ENCODE measurements around the gene ENTPD7. TPM values are rescaled to one million over a fixed set of nuclear protein-coding genes. Genes with fewer than 3 reads are reported as not detected.
A peak's percentile ranks its signal among the peaks of the same experiment; 100 is the strongest.

ENTPD7 gene
- polyA plus RNA-seq, 4 donors: 7.3 to 48.8 (median 9.3) TPM

GRCh38 chr10:99685597-99685967 is 26.3 kb downstream of the ENTPD7 start:
- FAIRE-seq: no peak
- H3K27me3 ChIP-seq (ENCODE audit: control insufficient read depth in 3 of 3, insufficient read depth in 3 of 3, low read length in 3 of 3): no peaks in the 10 kb centered on the region
- WGBS, 3 donors: 64 to 78% (median 74%) methylated on average over 2 of the region's 2 CpGs
- no peak overlapping the region for H3K4me3 ChIP-seq (ENCODE audit: low read depth in 1 of 3, low read length in 3 of 3)
- no peaks in the 10 kb centered on the region for H3K4me1 ChIP-seq (ENCODE audit: control insufficient read depth in 3 of 3, insufficient read depth in 2 of 3, low read depth in 1 of 3, low read length in 2 of 3)
- no peaks in the 10 kb centered on the region for H3K9me3 ChIP-seq (ENCODE audit: control insufficient read depth in 2 of 2, insufficient read depth in 1 of 2, low read depth in 1 of 2, low read length in 1 of 2)
- peak overlapping the region in 1 of 3 donors; percentile 40 for H3K27ac ChIP-seq (ENCODE audit: low read depth in 1 of 3, low read length in 2 of 3)
- peak in 1 of 2 donors; percentile 14 for DNase-seq
- peaks cover 0 to 26% (median 12%) of the 10 kb centered on the region in 3 donors for H3K36me3 ChIP-seq (ENCODE audit: control insufficient read depth in 3 of 3, insufficient read depth in 2 of 3, low read depth in 1 of 3, low read length in 3 of 3)

- H3K36me3 ChIP-seq (ENCODE audit: control insufficient read depth in 3 of 3, insufficient read depth in 2 of 3, low read depth in 1 of 3, low read length in 3 of 3): peaks cover 0 to 28% (median 24%) of the 10 kb centered on the region in 3 donors
- FAIRE-seq (no peak), DNase-seq (no peak)
- H3K9me3 ChIP-seq (ENCODE audit: control insufficient read depth in 2 of 2, insufficient read depth in 1 of 2, low read depth in 1 of 2, low read length in 1 of 2): no peaks in the 10 kb centered on the region
- no peaks in the 10 kb centered on the region for H3K4me1 ChIP-seq (ENCODE audit: control insufficient read depth in 3 of 3, insufficient read depth in 2 of 3, low read depth in 1 of 3, low read length in 2 of 3)
- 93 to 100% (median 100%) methylated on average over 1 of the region's 1 CpG for WGBS, 3 donors
- H3K27me3 ChIP-seq (ENCODE audit: control insufficient read depth in 3 of 3, insufficient read depth in 3 of 3, low read length in 3 of 3): no peaks in the 10 kb centered on the region
- no peak overlapping the region for H3K27ac ChIP-seq (ENCODE audit: low read depth in 1 of 3, low read length in 2 of 3)
- H3K4me3 ChIP-seq (ENCODE audit: low read depth in 1 of 3, low read length in 3 of 3): no peak overlapping the region
Observed at GRCh38 chr10:99689461-99689860, 30.2 kb downstream of the ENTPD7 start.

DNA sequence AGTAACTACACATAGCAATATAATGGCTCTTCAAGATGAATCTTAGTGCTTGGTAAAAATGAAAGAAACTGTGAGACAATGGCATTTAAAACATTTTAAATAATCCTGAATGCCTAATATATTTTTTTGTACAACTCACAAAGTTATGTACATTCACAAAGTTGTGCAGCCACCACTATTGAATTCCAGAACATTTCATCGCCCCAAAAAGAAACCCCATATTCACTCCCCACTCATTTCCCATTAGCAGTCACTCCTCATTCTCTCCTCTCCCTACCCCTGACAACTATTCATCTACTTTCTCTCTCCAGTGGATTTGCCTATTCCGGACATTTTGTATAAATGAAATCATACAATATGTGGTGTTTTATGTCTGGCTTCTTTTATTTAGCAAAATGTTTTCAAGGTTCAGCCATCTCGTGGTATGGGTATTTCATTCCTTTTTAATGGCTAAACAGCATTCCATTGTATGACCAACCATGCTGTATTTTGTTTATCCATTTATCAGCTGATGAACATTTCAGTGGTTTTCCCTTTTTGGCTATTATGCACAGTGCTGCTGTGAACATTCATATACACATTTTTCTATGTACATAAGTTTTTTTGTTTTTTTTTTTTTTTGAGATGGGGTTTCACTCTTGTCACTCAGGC is 34.7 kb downstream of the ENTPD7 start:
- FAIRE-seq (no peak), DNase-seq (no peak)
- Histone ChIP-seq H3K4me1 (ENCODE audit: control insufficient read depth in 3 of 3, insufficient read depth in 2 of 3, low read depth in 1 of 3, low read length in 2 of 3) (no peaks in the 10 kb centered on the region), H3K36me3 (ENCODE audit: control insufficient read depth in 3 of 3, insufficient read depth in 2 of 3, low read depth in 1 of 3, low read length in 3 of 3) (peaks cover 10 to 39% (median 36%) of the 10 kb centered on the region in 3 donors), H3K27ac (ENCODE audit: low read depth in 1 of 3, low read length in 2 of 3) (no peak overlapping the region), H3K9me3 (ENCODE audit: control insufficient read depth in 2 of 2, insufficient read depth in 1 of 2, low read depth in 1 of 2, low read length in 1 of 2) (no peaks in the 10 kb centered on the region), H3K27me3 (ENCODE audit: control insufficient read depth in 3 of 3, insufficient read depth in 3 of 3, low read length in 3 of 3) (no peaks in the 10 kb centered on the region), H3K4me3 (ENCODE audit: low read depth in 1 of 3, low read length in 3 of 3) (no peak overlapping the region)
- 92 to 97% (median 96%) methylated on average over 3 of the region's 3 CpGs for WGBS, 3 donors

DNA sequence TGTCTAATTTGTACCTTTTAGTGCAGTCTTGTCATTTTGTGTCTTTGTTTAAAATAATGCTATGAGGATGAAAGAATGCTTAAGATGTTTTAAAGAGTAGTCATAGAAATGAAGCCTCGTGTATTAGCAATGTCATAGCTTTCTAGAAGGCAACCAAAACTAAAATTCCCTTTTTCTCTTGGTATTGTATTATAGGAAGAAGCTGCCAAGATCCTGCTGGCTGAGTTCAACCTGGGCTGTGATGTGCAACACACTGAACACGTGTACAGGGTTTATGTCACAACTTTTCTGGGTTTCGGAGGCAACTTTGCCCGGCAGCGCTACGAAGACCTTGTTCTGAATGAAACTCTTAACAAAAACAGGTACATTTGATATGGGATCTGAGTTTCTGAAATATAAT is 36.5 kb downstream of the ENTPD7 start:
- Histone ChIP-seq H3K27ac (ENCODE audit: low read depth in 1 of 3, low read length in 2 of 3) (no peak overlapping the region), H3K4me1 (ENCODE audit: control insufficient read depth in 3 of 3, insufficient read depth in 2 of 3, low read depth in 1 of 3, low read length in 2 of 3) (no peaks in the 10 kb centered on the region), H3K36me3 (ENCODE audit: control insufficient read depth in 3 of 3, insufficient read depth in 2 of 3, low read depth in 1 of 3, low read length in 3 of 3) (peaks cover 10 to 44% (median 42%) of the 10 kb centered on the region in 3 donors), H3K4me3 (ENCODE audit: low read depth in 1 of 3, low read length in 3 of 3) (no peak overlapping the region), H3K9me3 (ENCODE audit: control insufficient read depth in 2 of 2, insufficient read depth in 1 of 2, low read depth in 1 of 2, low read length in 1 of 2) (no peaks in the 10 kb centered on the region), H3K27me3 (ENCODE audit: control insufficient read depth in 3 of 3, insufficient read depth in 3 of 3, low read length in 3 of 3) (no peaks in the 10 kb centered on the region)
- WGBS, 3 donors: 93 to 95% (median 93%) methylated on average over 6 of the region's 6 CpGs
- no peak for FAIRE-seq
- no peak for DNase-seq

DNA sequence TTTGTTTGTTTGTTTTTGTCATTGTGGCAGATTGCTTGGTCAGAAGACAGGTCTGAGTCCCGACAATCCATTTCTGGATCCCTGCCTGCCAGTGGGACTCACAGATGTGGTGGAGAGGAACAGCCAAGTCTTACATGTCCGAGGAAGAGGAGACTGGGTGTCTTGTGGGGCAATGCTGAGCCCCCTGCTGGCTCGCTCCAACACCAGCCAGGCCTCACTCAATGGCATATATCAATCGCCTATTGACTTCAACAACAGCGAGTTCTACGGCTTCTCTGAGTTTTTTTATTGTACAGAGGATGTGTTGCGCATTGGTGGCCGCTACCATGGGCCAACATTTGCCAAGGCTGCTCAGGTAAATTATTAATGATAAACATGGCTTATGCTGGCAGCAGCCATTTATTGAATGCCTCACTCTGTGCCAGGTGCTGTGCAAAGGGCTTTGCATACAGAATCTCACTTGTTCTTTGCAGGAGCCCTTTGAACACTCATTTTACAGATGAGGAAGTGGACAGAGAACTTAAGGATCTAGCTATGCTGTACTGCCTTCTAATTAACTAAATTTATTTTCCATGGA is 39.3 kb downstream of the ENTPD7 start:
- DNase-seq: peak in 1 of 2 donors; percentile 66
- Histone ChIP-seq H3K4me1 (ENCODE audit: control insufficient read depth in 3 of 3, insufficient read depth in 2 of 3, low read depth in 1 of 3, low read length in 2 of 3) (no peaks in the 10 kb centered on the region), H3K27me3 (ENCODE audit: control insufficient read depth in 3 of 3, insufficient read depth in 3 of 3, low read length in 3 of 3) (no peaks in the 10 kb centered on the region), H3K27ac (ENCODE audit: low read depth in 1 of 3, low read length in 2 of 3) (no peak overlapping the region), H3K36me3 (ENCODE audit: control insufficient read depth in 3 of 3, insufficient read depth in 2 of 3, low read depth in 1 of 3, low read length in 3 of 3) (peaks cover 15 to 46% (median 41%) of the 10 kb centered on the region in 3 donors), H3K9me3 (ENCODE audit: control insufficient read depth in 2 of 2, insufficient read depth in 1 of 2, low read depth in 1 of 2, low read length in 1 of 2) (no peaks in the 10 kb centered on the region), H3K4me3 (ENCODE audit: low read depth in 1 of 3, low read length in 3 of 3) (no peak overlapping the region)
- 54 to 85% (median 63%) methylated on average over 8 of the region's 8 CpGs for WGBS, 3 donors
- no peak for FAIRE-seq

GRCh38 chr10:99700649-99701048 is 41.3 kb downstream of the ENTPD7 start:
- no peaks in the 10 kb centered on the region for H3K9me3 ChIP-seq (ENCODE audit: control insufficient read depth in 2 of 2, insufficient read depth in 1 of 2, low read depth in 1 of 2, low read length in 1 of 2)
- peaks cover 27 to 53% (median 48%) of the 10 kb centered on the region in 3 donors for H3K36me3 ChIP-seq (ENCODE audit: control insufficient read depth in 3 of 3, insufficient read depth in 2 of 3, low read depth in 1 of 3, low read length in 3 of 3)
- WGBS, 3 donors: 91 to 96% (median 95%) methylated on average over 4 of the region's 4 CpGs
- no peak overlapping the region for H3K27ac ChIP-seq (ENCODE audit: low read depth in 1 of 3, low read length in 2 of 3)
- FAIRE-seq (no peak), DNase-seq (no peak)
- no peaks in the 10 kb centered on the region for H3K4me1 ChIP-seq (ENCODE audit: control insufficient read depth in 3 of 3, insufficient read depth in 2 of 3, low read depth in 1 of 3, low read length in 2 of 3)
- H3K4me3 ChIP-seq (ENCODE audit: low read depth in 1 of 3, low read length in 3 of 3): no peak overlapping the region
- H3K27me3 ChIP-seq (ENCODE audit: control insufficient read depth in 3 of 3, insufficient read depth in 3 of 3, low read length in 3 of 3): no peaks in the 10 kb centered on the region

- 89 to 97% (median 92%) methylated on average over 1 of the region's 1 CpG for WGBS, 3 donors
- no peaks in the 10 kb centered on the region for H3K9me3 ChIP-seq (ENCODE audit: control insufficient read depth in 2 of 2, insufficient read depth in 1 of 2, low read depth in 1 of 2, low read length in 1 of 2)
- no peaks in the 10 kb centered on the region for H3K27me3 ChIP-seq (ENCODE audit: control insufficient read depth in 3 of 3, insufficient read depth in 3 of 3, low read length in 3 of 3)
- no peak overlapping the region for H3K27ac ChIP-seq (ENCODE audit: low read depth in 1 of 3, low read length in 2 of 3)
- H3K36me3 ChIP-seq (ENCODE audit: control insufficient read depth in 3 of 3, insufficient read depth in 2 of 3, low read depth in 1 of 3, low read length in 3 of 3): peaks cover 15 to 27% (median 27%) of the 10 kb centered on the region in 3 donors
- H3K4me1 ChIP-seq (ENCODE audit: control insufficient read depth in 3 of 3, insufficient read depth in 2 of 3, low read depth in 1 of 3, low read length in 2 of 3): no peaks in the 10 kb centered on the region
- no peak for FAIRE-seq
- no peak overlapping the region for H3K4me3 ChIP-seq (ENCODE audit: low read depth in 1 of 3, low read length in 3 of 3)
- no peak for DNase-seq
Observed at GRCh38 chr10:99708428-99709012, 49.2 kb downstream of the ENTPD7 start.

GRCh38 chr10:99709480-99710229 is 50.3 kb downstream of the ENTPD7 start:
- FAIRE-seq: no peak
- 63 to 84% (median 68%) methylated on average over 4 of the region's 4 CpGs for WGBS, 3 donors
- Histone ChIP-seq H3K27me3 (ENCODE audit: control insufficient read depth in 3 of 3, insufficient read depth in 3 of 3, low read length in 3 of 3) (no peaks in the 10 kb centered on the region), H3K36me3 (ENCODE audit: control insufficient read depth in 3 of 3, insufficient read depth in 2 of 3, low read depth in 1 of 3, low read length in 3 of 3) (peaks cover 11 to 23% (median 22%) of the 10 kb centered on the region in 3 donors), H3K27ac (ENCODE audit: low read depth in 1 of 3, low read length in 2 of 3) (no peak overlapping the region), H3K4me3 (ENCODE audit: low read depth in 1 of 3, low read length in 3 of 3) (no peak overlapping the region), H3K9me3 (ENCODE audit: control insufficient read depth in 2 of 2, insufficient read depth in 1 of 2, low read depth in 1 of 2, low read length in 1 of 2) (no peaks in the 10 kb centered on the region), H3K4me1 (ENCODE audit: control insufficient read depth in 3 of 3, insufficient read depth in 2 of 3, low read depth in 1 of 3, low read length in 2 of 3) (no peaks in the 10 kb centered on the region)
- no peak for DNase-seq

Measured in small intestine (tissue), 7 donors.